ENCODE data around the gene KCNJ18.

DNA sequence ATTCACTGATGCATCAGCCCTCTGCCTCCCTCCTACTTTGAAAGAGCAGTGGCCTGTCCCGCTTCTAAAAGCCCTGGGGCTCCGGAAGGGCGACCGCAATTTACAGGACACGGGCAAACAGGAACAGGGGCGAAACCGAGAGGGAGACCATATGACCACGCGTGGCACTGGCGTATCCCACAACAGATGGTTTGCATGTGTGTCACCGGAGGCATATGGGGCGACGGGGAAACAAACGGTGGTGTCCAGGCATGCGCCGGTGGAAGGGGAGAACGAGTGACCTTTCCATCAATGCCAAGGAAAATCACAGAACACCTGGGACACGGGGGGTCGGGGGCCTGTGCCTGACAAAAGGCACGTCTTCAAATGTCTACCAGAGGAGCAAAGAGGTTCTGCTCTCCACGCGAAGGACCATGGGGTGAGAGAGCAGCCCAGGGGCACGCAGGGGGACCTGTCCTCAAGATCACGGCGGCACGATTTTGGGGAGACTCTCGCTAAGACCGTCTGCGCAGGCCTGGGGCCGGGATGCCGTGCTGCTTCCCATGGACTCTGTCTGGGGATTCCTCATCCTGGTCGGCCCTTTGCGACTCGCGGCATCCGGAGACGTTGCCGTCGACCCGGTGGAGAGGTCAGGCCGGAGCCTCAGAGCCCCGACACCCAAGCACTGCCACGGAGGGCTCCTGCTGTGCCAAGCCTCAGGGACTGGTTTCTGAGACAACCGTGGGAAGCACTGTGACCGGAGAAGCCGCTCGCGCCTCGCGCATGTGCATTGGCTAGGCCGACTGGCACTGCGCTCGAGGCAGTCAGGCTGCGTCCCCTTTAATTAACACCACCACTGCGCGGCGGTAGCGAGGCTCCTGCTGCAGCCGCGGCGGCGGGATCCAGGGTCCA, 12.8 kb upstream of the KCNJ18 start:
- no peak for TF ChIP-seq EZH2 (IDR thresholded peaks at IDR 0.05; ENCODE audit: low read length, missing control alignments)
- TF ChIP-seq, protein P1, sequence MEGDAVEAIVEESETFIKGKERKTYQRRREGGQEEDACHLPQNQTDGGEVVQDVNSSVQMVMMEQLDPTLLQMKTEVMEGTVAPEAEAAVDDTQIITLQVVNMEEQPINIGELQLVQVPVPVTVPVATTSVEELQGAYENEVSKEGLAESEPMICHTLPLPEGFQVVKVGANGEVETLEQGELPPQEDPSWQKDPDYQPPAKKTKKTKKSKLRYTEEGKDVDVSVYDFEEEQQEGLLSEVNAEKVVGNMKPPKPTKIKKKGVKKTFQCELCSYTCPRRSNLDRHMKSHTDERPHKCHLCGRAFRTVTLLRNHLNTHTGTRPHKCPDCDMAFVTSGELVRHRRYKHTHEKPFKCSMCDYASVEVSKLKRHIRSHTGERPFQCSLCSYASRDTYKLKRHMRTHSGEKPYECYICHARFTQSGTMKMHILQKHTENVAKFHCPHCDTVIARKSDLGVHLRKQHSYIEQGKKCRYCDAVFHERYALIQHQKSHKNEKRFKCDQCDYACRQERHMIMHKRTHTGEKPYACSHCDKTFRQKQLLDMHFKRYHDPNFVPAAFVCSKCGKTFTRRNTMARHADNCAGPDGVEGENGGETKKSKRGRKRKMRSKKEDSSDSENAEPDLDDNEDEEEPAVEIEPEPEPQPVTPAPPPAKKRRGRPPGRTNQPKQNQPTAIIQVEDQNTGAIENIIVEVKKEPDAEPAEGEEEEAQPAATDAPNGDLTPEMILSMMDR (conservative IDR thresholded peaks at IDR 0.05 in 1 of 2, IDR thresholded peaks at IDR 0.05 in 1 of 2; ENCODE audit: low read depth in 1 of 2, low read length in 2 of 2) = no peak
